Left lung (tissue), 10 donors: ENCODE results near the gene ARHGEF2. TPM values are rescaled to one million over a fixed set of nuclear protein-coding genes. Genes with fewer than 3 reads are reported as not detected.

Experiments
- ATAC-seq: fragments of 200-7000 bp; cut with Tn5 transposase; one replicate; pipeline ENCODE4 v1.9.1; 2020; ENCODE audit warnings: moderate library complexity
- DNase-seq, 4 donors: peaks; one replicate each; pipeline ENCODE4 v3.0.0-alpha.2; 2013 to 2020
- H3K27ac ChIP-seq, 2 donors: fragments of 200-600 bp; sonication (generic) in 1 of 2; one replicate each; pipeline versions ENCODE4 v1.5.0 to v1.8.0; 2020 to 2021
- H3K27me3 ChIP-seq, 2 donors: fragments of 200-600 bp; sonication (generic) in 1 of 2; one replicate each; pipeline versions ENCODE4 v1.5.0 to v1.8.0; 2020 to 2021
- H3K36me3 ChIP-seq, 2 donors: fragments of 200-600 bp; sonication (generic) in 1 of 2; one replicate each; pipeline versions ENCODE4 v1.5.0 to v1.8.0; 2020 to 2021
- H3K4me1 ChIP-seq, 2 donors: fragments of 200-600 bp; one replicate each; pipeline ENCODE4 v1.8.0; 2021
- H3K4me3 ChIP-seq, 2 donors: fragments of 200-600 bp; sonication (generic) in 1 of 2; one replicate each; pipeline versions ENCODE4 v1.5.0 to v1.8.0; 2020 to 2021; ENCODE audit warnings: mild to moderate bottlenecking in 1 of 2
- H3K9me3 ChIP-seq, 2 donors: fragments of 200-600 bp; sonication (generic) in 1 of 2; one replicate each; pipeline versions ENCODE4 v1.5.0 to v1.8.0; 2020 to 2021
- intact Hi-C, 2 donors: fragments of 100-400 bp; cut with DNase I; formaldehyde crosslinking; loops; one replicate each; pipeline versions ENCODE4 v1.11.2 to v1.14.2; 2022
- polyA plus RNA-seq, 6 donors: library from polyadenylated mRNA; unstranded; fragments of 120-200 nt; gene quantifications; one replicate each; pipeline ENCODE4 v1.2.1, GENCODE V29; 2013; ENCODE audit not compliant: insufficient read length in 6 of 6
- total RNA-seq, 2 donors: library from RNA; stranded (reverse); fragmentation: NEBNext Ultra II Directional; extraction: Animal tissue kit (Norgen Biotek cat#: 25700); gene quantifications; one replicate each; pipeline ENCODE4 v1.2.1, GENCODE V29; 2021
- TF ChIP-seq, protein P1 (sequence below), 2 donors: fragments of 200-600 bp; sonication (generic) in 1 of 2; IDR thresholded peaks; one replicate each; pipeline versions ENCODE4 v1.5.0 to v1.8.0; 2021; ENCODE audit warnings: antibody characterized with exemption in 2 of 2
- donor health status: DM: no; HTN: yes; CAD: no.
- donor health status: DM: no; HTN: no; CAD: no.

ARHGEF2 gene
- total and polyA plus RNA-seq, 8 donors = 158 to 290 (median 218) TPM

DNA sequence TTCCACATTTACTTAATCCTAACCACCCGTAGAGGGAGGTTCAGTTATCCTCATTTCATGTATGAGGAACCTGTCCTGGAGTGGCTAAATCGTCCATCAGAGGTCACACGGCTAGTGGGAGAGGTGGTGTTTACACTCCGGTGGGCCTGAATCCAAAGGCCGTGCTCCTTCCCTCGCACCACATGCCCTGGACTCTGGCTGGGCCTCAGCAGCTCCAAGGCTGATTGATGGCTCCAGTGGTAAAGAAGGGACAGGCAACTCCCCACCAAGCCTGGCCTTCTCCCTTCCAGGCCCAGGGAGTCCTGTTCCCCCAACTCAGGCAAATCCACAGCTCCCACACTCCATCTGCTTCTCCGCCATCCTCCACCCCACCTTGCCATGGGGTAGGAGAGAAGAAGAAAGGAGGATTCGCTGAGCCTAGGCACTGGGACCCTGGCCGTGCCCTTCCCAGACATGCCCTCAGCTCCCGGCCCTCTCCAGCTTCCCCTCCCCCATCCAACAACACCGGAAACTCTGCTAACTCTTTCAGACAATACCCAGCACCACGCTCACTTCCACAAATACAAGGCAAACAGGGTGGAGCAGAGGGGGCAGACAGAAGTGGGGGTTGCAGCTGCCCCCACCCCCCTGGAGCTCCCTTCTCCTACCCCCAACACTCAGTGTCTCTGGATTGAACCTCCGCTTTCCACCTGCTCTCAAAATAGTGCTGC, 10.9 kb downstream of the ARHGEF2 start:
- no peaks in the 10 kb centered on the region for H3K9me3 ChIP-seq
- TF ChIP-seq, protein P1, sequence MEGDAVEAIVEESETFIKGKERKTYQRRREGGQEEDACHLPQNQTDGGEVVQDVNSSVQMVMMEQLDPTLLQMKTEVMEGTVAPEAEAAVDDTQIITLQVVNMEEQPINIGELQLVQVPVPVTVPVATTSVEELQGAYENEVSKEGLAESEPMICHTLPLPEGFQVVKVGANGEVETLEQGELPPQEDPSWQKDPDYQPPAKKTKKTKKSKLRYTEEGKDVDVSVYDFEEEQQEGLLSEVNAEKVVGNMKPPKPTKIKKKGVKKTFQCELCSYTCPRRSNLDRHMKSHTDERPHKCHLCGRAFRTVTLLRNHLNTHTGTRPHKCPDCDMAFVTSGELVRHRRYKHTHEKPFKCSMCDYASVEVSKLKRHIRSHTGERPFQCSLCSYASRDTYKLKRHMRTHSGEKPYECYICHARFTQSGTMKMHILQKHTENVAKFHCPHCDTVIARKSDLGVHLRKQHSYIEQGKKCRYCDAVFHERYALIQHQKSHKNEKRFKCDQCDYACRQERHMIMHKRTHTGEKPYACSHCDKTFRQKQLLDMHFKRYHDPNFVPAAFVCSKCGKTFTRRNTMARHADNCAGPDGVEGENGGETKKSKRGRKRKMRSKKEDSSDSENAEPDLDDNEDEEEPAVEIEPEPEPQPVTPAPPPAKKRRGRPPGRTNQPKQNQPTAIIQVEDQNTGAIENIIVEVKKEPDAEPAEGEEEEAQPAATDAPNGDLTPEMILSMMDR (IDR thresholded peaks at IDR 0.05) = no peak
- intact Hi-C loops = no loop called here
- DNase-seq (no peak), ATAC-seq (peak; percentile 16)
- peaks cover 64 to 93% of the 10 kb centered on the region in 2 donors for H3K4me1 ChIP-seq
- H3K27ac ChIP-seq = peak overlapping the region; percentile 71 to 96
- H3K4me3 ChIP-seq = peak overlapping the region in 1 of 2 donors; percentile 25
- no peaks in the 10 kb centered on the region for H3K27me3 ChIP-seq
- H3K36me3 ChIP-seq = peaks cover 0 to 81% of the 10 kb centered on the region in 2 donors

DNA sequence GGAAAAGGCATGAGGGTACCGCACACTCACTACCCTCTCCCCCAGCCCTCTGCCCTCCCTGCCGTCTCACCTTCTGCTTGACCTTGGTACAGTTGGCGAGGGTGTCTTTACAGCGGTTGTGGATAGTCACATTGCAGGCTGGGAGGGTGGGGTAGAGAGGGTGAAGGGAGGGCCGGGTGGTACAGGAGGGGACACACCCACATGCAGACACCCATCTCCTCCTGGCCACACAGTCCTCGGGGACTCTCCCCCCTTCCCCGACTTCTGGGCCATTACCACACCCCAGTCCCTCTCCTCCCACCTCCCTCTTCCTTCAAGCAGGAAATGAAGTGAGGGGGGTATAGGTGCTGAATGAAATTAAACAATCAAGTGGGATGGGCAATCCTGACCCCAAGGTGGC, 11.6 kb downstream of the ARHGEF2 start:
- Histone ChIP-seq H3K4me1 (peaks cover 64 to 93% of the 10 kb centered on the region in 2 donors), H3K27ac (peak overlapping the region; percentile 71 to 96), H3K9me3 (no peaks in the 10 kb centered on the region), H3K4me3 (peak overlapping the region in 1 of 2 donors; percentile 25), H3K27me3 (no peaks in the 10 kb centered on the region), H3K36me3 (peaks cover 0 to 85% of the 10 kb centered on the region in 2 donors)
- ATAC-seq (no peak), DNase-seq (no peak)
- TF ChIP-seq, protein P1 (IDR thresholded peaks at IDR 0.05) = no peak
- intact Hi-C loops = no loop called here

DNA sequence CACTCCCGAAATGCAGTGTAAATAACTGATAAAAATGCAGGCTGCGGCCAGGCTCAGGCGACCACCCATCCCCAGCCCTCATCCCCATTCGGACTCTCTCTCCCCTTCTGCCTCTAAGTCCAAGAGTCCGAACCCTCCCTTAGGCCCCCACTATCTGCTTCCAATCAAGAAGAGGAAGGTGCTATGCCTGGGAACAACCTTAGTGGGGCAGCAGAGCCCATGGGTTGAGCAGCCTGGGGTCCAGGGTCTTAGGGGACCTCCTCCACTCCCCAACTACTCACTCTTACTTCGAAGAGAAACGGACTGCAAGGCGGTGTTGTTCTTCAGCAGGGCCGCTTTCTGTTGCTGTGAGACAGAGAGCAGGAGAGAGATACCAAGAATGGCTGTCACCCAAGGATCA, 12.2 kb downstream of the ARHGEF2 start:
- Histone ChIP-seq H3K27ac (peak overlapping the region; percentile 71 to 96), H3K4me3 (no peak overlapping the region), H3K4me1 (peaks cover 60 to 93% of the 10 kb centered on the region in 2 donors), H3K27me3 (no peaks in the 10 kb centered on the region), H3K36me3 (peaks cover 0 to 91% of the 10 kb centered on the region in 2 donors), H3K9me3 (no peaks in the 10 kb centered on the region)
- ATAC-seq (no peak), DNase-seq (no peak)
- intact Hi-C loops = no loop called here
- TF ChIP-seq, protein P1 (IDR thresholded peaks at IDR 0.05) = no peak

DNA sequence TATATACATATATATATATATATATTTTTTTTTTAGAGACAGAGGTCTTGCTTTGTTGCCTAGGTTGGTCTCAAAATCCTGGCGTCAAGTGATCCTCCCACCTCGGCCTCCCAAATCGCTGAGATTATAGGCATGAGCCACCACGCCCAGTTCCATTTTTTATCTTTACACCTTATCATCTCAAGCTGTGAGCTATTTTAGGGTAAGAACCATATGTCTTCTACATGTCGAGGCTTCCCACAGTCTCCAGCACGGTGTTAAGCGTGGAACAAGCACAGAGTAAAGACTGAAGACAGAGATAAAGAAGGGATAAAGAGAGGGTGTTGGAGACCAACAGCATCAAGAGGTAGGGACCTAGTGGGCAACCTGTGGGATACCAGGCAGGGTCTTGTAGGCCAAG, 14.2 kb downstream of the ARHGEF2 start:
- H3K4me3 ChIP-seq = no peak overlapping the region
- H3K27ac ChIP-seq = peak overlapping the region in 1 of 2 donors; percentile 96
- H3K9me3 ChIP-seq = no peaks in the 10 kb centered on the region
- H3K36me3 ChIP-seq = peaks cover 7 to 100% of the 10 kb centered on the region in 2 donors
- H3K4me1 ChIP-seq = peaks cover 41 to 88% of the 10 kb centered on the region in 2 donors
- no peaks in the 10 kb centered on the region for H3K27me3 ChIP-seq
- TF ChIP-seq, protein P1 (IDR thresholded peaks at IDR 0.05) = no peak
- ATAC-seq (no peak), DNase-seq (no peak)
- intact Hi-C loops = no loop called here

DNA sequence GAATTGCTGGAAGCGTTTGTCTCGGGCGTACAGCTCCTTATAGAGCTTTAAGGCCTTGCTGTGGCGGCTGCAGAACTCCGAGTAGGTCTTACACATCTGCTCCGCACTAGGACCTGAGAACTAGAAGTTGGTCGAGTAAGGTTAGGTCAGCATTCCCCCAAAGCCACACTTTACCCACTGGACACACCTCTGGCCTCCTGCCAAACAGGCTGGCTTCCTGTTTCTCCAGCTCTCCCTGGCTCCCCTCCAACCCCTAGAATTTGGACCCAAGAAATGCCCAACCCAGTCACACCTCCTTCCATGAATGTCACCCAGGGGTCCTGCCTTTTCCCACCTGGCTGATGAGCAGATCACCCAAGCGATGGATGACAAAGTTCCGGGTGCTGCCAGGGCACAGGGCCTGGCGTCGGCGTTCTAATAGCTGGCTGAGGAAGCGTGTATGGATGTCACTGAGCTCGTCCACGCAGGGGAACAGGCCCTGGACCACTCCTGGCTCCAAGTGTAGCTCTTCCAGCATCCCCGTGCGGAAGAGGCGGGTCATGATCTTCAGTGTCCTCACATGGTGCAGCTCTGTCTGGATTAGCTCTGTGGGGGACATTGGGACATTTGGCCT, 15.6 kb downstream of the ARHGEF2 start:
- Histone ChIP-seq H3K36me3 (peaks cover 7 to 100% of the 10 kb centered on the region in 2 donors), H3K27me3 (no peaks in the 10 kb centered on the region), H3K4me1 (peaks cover 26 to 73% of the 10 kb centered on the region in 2 donors), H3K4me3 (peak overlapping the region in 1 of 2 donors; percentile 2), H3K9me3 (no peaks in the 10 kb centered on the region), H3K27ac (peak overlapping the region in 1 of 2 donors; percentile 63)
- TF ChIP-seq, protein P1 (IDR thresholded peaks at IDR 0.05) = no peak
- DNase-seq = no peak
- intact Hi-C loops = no loop called here
- ATAC-seq = peak; percentile 9
